GM12874 (cell line): ENCODE results near the gene SRP9.

Source experiments
- TF ChIP-seq, protein P1 (sequence below): IDR thresholded peaks from 2 replicates; pipeline ENCODE4 v1.5.1; 2011; ENCODE audit warnings: low read depth, mild to moderate bottlenecking, control low read depth, low read length, moderate library complexity; ENCODE audit not compliant: insufficient read depth

The SRP9 gene

GRCh38 chr1:225827076-225827475, 49.5 kb downstream of the SRP9 start:
- TF ChIP-seq, protein P1, sequence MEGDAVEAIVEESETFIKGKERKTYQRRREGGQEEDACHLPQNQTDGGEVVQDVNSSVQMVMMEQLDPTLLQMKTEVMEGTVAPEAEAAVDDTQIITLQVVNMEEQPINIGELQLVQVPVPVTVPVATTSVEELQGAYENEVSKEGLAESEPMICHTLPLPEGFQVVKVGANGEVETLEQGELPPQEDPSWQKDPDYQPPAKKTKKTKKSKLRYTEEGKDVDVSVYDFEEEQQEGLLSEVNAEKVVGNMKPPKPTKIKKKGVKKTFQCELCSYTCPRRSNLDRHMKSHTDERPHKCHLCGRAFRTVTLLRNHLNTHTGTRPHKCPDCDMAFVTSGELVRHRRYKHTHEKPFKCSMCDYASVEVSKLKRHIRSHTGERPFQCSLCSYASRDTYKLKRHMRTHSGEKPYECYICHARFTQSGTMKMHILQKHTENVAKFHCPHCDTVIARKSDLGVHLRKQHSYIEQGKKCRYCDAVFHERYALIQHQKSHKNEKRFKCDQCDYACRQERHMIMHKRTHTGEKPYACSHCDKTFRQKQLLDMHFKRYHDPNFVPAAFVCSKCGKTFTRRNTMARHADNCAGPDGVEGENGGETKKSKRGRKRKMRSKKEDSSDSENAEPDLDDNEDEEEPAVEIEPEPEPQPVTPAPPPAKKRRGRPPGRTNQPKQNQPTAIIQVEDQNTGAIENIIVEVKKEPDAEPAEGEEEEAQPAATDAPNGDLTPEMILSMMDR: no peak

- TF ChIP-seq, protein P1: no peak
Measured at GRCh38 chr1:225828706-225829345, 51.2 kb downstream of the SRP9 start.

GRCh38 chr1:225830841-225831240, 53.2 kb downstream of the SRP9 start:
- TF ChIP-seq, protein P1: no peak

- TF ChIP-seq, protein P1: no peak
Measured at GRCh38 chr1:225834417-225835329, 57.0 kb downstream of the SRP9 start.

- TF ChIP-seq, protein P1: no peak
Measured at GRCh38 chr1:225835856-225836255, 58.2 kb downstream of the SRP9 start.

DNA sequence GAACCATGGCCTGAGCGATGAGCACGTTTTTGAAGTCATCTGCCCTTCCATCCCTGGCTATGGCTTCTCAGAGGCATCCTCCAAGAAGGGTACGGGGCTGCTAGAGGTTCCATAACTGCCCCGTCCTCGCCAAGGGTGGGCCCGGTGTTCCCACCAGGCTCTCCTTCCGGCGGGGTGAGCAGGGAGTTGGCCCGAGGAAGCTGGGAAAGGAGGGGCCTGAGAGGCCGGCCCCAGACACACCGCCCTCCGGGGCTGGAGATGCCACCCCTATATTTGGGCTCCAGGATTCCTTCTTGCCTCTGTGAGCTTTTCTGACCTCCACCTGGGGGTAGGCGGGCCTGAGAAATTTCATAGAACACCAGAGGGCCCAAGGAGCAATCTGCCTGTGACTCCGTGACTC, 61.2 kb downstream of the SRP9 start:
- TF ChIP-seq, protein P1: no peak
